PFSK-1 (cell line): ENCODE measurements around the gene FUT9.

Experiments used
- FOXP2 ChIP-seq: optimal IDR thresholded peaks from 2 replicates; pipeline ENCODE3; 2011; ENCODE audit warnings: borderline replicate concordance, control low read depth, inconsistent platforms; ENCODE audit not compliant: insufficient read depth; ENCODE audit errors: extremely low read length, extremely low read depth
- POLR2AphosphoS5 ChIP-seq: IDR thresholded peaks from 2 replicates; pipeline ENCODE4 v1.6.1; 2012; ENCODE audit warnings: low read depth, mild to moderate bottlenecking, control low read depth, low read length, moderate library complexity
- REST ChIP-seq, 2 experiments: IDR thresholded peaks; 2 replicates each; pipeline versions ENCODE4 v1.6.1 to v1.8.0; 2011 to 2012; ENCODE audit warnings: low read depth in 2 of 2, low read length in 2 of 2, control low read depth in 1 of 2, inconsistent platforms in 1 of 2, mild to moderate bottlenecking in 1 of 2, moderate library complexity in 1 of 2; ENCODE audit not compliant: insufficient read depth in 1 of 2
- SIN3A ChIP-seq: IDR thresholded peaks from 2 replicates; pipeline ENCODE4 v1.6.1; 2012; ENCODE audit warnings: mild to moderate bottlenecking, low read length, moderate library complexity, borderline replicate concordance; ENCODE audit not compliant: insufficient read depth
- TAF1 ChIP-seq: IDR thresholded peaks from 2 replicates; pipeline ENCODE4 v1.6.1; 2012; ENCODE audit warnings: low read length, control low read depth, borderline replicate concordance; ENCODE audit not compliant: insufficient read depth

The FUT9 gene

GRCh38 chr6:96156425-96156824 is 140.7 kb downstream of the FUT9 start:
- TF ChIP-seq REST (IDR thresholded peaks at IDR 0.05; ENCODE audit: insufficient read depth in 1 of 2, low read depth in 2 of 2, low read length in 2 of 2) (no peak), FOXP2 (no peak), TAF1 (no peak), POLR2AphosphoS5 (no peak), SIN3A (no peak)

GRCh38 chr6:96157018-96157565 is 141.3 kb downstream of the FUT9 start:
- no peak for TF ChIP-seq SIN3A
- no peak for TF ChIP-seq FOXP2
- no peak for TF ChIP-seq POLR2AphosphoS5
- no peak for TF ChIP-seq TAF1
- TF ChIP-seq REST (IDR thresholded peaks at IDR 0.05; ENCODE audit: insufficient read depth in 1 of 2, low read depth in 2 of 2, low read length in 2 of 2), result no peak

GRCh38 chr6:96162711-96163120 is 146.9 kb downstream of the FUT9 start:
- TF ChIP-seq TAF1 (no peak), FOXP2 (no peak), SIN3A (no peak), POLR2AphosphoS5 (no peak), REST (IDR thresholded peaks at IDR 0.05; ENCODE audit: insufficient read depth in 1 of 2, low read depth in 2 of 2, low read length in 2 of 2) (no peak)

GRCh38 chr6:96164802-96165201 is 149.0 kb downstream of the FUT9 start:
- TF ChIP-seq SIN3A, result no peak

- TF ChIP-seq TAF1 (no peak), SIN3A (no peak), POLR2AphosphoS5 (no peak), REST (IDR thresholded peaks at IDR 0.05; ENCODE audit: insufficient read depth in 1 of 2, low read depth in 2 of 2, low read length in 2 of 2) (no peak), FOXP2 (no peak)
Observed at GRCh38 chr6:96171112-96171511, 155.3 kb downstream of the FUT9 start.
